A204.1 (cell line): Measurements from ENCODE around the gene PLS3.

ENCODE experiments used
- FAIRE-seq: peaks from 2 replicates; lab custom pipeline; 2012; peaks lifted over from hg19 to GRCh38; lab: Jason Lieb, UNC

Gene PLS3

GRCh38 chrX:115565888-115566287 is 4.9 kb downstream of the PLS3 start:
- no peak for FAIRE-seq

- FAIRE-seq: no peak
These were observed 10.7 kb downstream of the PLS3 start for GRCh38 chrX:115571712-115572111.

DNA sequence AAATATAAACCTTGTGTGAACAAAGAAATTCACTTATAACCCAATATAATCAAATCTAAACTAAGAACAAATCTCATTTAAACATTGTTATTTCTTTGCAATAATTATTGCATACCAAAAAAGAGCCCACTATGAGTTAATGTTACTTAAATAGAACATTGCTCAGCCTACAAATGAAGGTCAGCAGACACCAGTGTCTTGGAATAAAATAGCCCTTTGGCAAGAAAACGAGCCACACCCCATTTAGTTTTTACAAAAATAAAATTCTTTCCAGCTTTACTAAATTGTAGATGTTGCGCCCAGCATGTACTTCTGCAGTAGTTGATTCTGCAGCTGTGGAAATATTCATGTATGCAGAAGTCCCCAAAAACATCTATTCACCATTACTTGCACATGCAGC is 12.2 kb downstream of the PLS3 start:
- FAIRE-seq: no peak

DNA sequence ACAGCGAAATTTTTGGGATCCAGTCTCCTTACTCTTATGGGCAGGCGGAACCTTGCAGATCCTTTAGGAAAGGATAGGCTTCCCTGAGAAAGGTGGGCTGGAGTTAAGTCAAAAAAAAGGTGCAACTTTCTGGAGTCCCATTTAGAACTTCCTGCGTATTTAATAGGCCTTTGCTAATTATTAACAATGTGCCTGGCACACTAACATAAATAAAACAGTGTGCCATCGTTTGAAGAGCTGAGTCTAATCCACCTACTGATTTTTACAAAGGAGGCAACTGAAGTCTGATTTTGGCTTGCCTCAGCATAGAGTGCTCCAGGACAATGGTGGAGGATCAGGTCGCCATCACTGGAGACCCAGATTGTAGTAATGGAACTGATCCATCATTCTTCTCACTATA is 15.7 kb downstream of the PLS3 start:
- no peak for FAIRE-seq

DNA sequence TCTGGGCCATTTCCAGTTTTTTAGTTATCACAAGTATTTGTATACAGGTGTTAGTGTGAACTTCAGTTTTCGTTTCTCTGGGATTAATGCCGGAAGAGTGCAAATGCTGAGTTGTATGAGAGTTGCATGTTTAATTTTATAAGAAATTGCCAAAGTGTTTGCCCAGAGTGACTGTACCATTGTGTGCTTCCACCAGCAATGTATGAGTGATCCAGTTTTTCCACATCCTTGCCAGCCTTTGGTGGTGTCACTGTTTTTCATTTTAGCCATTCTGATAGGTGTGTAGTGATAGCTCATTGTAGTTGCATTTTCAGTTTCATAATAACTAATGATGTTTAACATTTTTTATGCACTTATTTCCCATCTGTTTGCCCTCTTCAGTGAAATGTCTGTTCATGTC is 18.4 kb downstream of the PLS3 start:
- no peak for FAIRE-seq

GRCh38 chrX:115579786-115580294 is 18.9 kb downstream of the PLS3 start:
- FAIRE-seq: no peak

DNA sequence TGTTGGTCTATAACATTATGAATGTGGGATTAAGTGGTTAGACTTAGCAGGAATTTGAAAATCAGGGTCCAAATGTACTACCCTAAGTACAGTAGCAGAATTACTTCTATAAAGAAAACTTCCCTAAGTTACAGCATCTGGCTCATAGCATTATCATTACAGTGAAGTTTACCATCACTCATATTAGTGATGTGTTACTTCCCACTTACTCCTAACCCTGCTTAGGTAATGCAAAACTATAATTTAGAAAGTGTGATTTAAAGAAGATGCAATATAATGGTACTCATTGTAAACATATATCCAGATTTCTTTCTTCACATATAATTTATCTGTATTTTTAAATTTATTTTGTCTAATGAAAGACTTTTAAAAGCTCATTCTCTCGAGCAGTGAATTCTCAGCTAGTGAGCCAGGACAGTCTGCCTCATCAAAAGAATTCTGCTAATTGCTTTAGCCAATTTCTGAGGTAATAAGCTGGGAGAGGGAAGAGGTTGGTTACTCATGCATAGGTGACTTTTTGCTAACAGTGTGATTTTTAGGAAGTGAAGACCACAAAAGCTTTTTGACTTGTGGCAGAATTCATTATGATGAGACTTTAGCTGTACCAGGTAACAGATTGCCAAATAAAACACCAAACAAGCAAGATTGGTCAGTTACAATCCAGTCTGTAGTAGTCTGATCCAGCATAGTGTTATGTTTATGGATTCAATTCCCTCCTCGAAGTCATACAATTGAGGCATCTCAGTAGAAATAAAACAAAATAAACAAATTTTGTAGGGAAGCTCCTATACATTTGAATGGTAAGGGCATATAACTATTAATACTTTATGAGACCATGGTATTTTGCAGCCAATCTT is 21.0 kb downstream of the PLS3 start:
- FAIRE-seq: no peak

DNA sequence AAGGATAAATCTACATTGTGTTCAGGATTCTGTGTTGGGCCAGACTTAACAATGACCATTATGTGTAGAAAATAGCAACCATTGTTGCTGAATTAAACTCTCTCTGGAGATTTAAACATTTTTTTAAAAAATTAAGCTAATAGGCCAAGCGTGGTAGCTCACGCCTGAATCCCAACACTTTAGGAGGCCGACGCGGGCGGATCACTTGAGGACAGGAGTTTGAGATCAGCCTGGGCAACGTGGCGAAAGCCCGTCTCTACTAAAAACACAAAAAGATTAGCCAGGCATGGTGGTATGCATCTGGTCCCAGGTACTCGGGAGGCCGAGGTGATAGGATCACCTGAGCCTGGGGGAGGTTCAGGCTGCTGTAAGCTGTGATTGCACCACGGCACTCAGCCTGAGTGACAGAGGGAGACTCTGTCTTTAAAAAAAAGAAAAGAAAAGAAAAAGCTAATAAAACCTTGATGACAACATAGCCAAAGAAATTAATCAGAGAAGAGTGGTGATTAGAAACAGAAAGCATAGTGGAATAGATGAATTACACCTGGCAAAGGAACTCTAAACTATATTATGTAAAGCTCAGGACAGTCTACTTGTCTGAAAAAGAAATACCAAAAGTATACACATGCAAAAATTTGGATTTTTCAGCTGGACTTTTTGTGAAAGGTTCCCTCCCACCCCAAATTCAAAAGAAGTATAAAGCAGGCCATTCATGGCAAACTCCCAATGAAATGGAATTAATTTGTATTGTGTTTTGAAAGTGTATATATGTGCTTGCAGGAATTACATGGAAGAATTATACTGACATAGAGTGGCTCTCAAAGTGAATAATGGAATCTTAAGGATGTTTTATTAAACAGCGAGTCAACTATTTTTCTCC is 21.9 kb downstream of the PLS3 start:
- no peak for FAIRE-seq

- no peak for FAIRE-seq
These were observed 22.6 kb downstream of the PLS3 start for GRCh38 chrX:115583496-115584004.

DNA sequence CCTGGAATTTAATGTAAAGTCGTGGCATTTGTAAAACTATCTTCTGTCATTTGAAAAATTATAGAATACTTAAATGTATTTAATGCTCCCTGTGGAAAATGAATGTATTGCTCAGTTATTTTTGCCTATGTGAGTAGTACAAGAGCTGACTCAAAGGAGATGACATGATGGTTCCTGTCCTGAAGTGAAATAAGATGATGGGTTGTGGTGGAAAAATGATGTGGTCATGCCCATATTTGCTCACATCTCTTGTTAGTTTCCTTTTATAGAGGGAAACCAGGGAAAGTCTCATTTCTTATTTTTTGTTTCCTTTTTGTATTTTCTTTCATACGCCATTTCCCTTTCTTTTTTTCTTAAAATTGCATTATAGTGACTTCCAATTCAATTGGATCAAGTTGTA is 23.7 kb downstream of the PLS3 start:
- no peak for FAIRE-seq

GRCh38 chrX:115588179-115588578 is 27.2 kb downstream of the PLS3 start:
- no peak for FAIRE-seq

GRCh38 chrX:115589419-115589818 is 28.4 kb downstream of the PLS3 start:
- no peak for FAIRE-seq

DNA sequence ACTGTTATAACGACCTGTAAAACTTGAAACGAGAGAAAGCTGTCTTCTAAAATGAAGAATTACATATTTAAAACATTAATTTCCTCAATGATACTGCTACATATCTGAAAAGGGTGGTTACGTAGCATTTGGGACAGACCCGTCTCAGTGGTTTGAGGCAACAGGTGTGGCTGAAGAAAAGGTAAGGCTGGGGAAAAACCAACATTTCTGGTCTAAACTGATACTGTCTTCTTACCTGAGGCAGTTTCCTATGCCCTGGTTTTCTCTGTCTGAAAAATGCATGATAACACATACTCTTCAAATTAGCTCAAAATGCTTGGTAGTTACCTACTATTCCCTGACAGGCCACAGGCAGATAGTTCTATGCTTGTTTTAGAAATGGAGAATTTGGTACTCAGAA is 30.4 kb downstream of the PLS3 start:
- no peak for FAIRE-seq

GRCh38 chrX:115591856-115592842 is 31.2 kb downstream of the PLS3 start:
- no peak for FAIRE-seq

DNA sequence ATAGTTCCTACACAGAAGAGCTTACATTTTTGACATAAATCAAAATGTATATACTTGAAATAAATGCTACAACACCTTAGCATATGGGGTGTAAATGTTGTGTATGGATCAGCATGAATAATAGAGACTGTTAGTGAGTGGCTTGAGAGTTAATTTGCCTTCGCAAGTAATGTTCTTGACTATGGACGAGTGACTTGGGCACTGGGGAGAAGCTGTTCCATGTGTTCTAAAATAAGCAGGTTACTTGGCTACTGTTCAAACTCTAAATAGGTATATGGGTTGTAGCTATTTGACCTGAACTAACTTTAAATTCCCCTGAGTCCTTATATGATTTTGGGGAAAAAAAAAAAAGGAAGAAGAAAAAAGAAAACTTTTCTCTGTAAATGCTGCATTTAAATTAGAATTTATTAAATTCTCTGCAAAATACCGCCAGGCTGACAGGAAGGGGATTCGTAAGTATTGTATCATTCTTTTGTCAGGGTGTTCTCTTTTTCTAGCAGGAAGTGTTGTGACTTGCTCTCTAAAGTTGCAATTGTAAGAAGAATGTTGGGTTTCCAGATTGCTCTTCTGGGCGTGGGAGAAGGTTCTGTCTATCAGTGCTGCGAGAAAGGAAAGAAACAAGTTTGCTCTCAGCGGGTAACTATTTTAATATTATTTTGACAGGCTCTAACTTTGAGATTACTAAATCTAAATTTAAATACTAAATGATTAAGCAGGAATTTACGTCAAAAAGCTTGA is 32.2 kb downstream of the PLS3 start:
- FAIRE-seq: no peak

- FAIRE-seq: no peak
These were observed 34.1 kb downstream of the PLS3 start for GRCh38 chrX:115595049-115595448.

DNA sequence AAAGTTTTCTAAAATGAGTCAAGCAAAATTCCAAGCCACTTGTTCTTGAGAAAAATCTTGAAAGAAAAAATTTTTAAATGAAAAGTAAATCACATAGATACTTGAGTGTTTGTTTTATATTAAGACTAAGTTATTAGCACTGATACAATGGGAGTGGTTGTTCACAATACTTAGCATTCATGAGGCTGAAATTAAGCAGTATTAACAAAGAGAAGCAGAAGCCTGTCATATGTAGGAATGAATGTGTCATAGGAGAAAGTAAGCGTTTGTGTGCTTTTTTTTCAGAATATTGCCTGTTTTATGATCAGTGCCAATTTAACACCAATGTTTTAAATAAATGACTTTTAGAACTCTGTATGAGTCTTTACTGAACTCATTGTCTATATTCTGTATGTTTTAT is 37.6 kb downstream of the PLS3 start:
- FAIRE-seq: no peak

DNA sequence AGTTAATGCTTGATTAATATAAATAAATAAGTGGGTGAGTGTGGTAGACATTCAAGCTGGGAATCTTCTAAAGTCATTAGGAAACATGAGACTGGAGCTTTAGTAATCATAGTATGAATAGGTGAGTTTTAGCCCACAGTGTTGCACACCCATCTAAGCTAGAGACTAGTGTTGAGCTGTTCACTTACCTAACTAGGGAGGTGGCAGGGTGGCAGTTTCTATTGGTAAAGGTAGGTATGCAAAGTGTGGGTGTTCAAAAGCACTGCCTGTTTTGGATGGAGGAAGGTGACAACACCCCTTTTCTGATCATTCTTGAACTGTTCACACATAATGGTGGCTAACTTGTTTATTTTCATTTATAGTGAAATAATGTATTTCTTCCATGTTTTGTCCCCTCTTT is 41.3 kb downstream of the PLS3 start:
- no peak for FAIRE-seq

GRCh38 chrX:115602729-115603389 is 41.9 kb downstream of the PLS3 start:
- no peak for FAIRE-seq

DNA sequence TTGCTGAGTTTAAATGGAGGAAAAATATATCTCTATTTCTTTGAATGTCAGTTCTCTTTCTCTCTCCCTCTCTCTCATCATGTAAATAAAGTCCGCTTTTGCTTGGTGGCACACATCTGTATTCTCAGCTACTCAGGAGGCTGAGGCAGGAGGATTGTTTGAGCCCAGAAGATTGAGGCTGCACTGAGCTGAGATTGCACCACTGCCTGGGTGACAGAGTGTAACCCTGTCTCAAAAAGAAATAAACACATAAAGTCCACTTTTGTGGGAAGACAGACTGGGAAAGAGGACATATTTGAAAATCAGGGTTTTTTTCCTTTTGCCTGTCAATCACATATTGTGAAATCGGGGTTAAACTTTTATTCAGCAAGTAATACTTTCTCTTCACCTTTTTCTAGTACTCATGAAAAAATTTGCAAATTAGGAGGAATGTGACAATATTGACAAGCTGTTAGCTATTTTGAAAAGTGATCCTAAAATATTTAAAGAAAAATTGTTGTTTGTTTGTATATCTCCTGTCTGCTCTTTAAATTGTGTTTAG is 42.6 kb downstream of the PLS3 start:
- no peak for FAIRE-seq
